Stimulated activated CD8-positive, alpha-beta memory T cell treated with anti-CD3 and anti-CD28 coated beads, Interleukin-15, amount 100 ng/mL, for 48 hours (primary cell): ENCODE results near the gene TSHZ3.

Experiments
- DNase-seq, 2 donors: peaks; one replicate each; pipeline ENCODE4 v3.0.0-alpha.2; 2020; ENCODE audit warnings: low read depth in 2 of 2

TSHZ3 gene

GRCh38 chr19:31313291-31314030, 35.8 kb downstream of the TSHZ3 start:
- DNase-seq: no peak

DNA sequence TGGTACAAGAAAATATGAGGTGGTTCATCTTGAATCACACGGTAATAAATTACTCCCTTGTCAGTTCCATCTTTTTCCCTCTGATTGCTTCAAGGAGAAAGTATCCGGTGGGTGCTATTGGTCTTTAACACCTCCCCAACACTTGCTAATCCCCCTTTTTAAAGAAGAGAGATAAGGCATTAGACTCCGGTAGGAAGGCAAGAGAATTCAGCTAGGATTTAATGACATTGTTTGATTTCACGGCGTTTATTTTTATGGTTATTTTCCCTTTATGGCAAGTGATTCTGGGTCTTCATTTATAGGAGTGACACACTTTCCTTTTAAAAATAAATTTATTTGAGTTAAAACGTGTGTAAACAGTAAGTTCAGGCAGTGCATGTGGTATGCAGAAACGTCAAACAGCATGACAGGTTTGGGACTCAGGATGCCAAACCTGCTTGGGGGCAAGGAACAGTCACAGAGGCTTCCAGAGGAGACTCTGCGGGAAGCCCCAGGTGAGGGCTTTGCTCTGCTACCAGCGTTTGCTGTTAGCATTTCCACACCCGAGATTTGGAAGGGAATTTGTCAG, 36.5 kb downstream of the TSHZ3 start:
- no peak for DNase-seq

DNA sequence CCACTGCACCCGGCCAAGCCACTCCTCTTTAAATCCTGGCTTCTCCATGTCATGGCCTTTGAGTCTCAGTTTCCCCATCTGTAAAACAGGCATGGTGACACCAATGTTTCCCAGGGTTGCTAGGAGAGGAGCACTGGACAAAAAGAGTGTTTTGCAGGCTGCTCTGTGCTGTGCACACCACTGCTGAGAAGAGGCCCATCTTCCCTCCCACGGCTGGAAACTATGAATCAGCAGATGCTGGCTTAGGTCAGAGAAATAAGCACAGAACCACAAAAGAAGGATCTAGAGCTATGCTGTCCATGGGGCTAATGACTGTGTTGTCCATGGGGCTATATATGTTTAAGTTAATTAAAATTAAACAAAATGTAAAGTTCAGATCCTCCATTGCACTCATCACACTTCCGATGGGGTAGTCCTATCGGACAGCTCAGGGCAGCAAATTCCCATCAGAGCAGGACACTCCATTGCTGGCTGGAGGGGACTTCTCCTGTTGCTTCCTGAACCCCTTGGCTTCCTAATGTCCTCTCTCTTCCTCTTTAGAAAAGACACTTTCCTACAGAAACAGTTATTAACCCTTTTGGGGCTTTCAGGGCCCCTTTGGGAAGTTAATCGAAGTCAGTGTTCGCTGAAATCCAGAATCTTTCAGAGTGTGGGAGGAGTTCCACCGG, 37.1 kb downstream of the TSHZ3 start:
- peak; percentile 15 to 30 for DNase-seq

GRCh38 chr19:31310432-31311133, 38.7 kb downstream of the TSHZ3 start:
- no peak for DNase-seq

GRCh38 chr19:31308781-31309180, 40.5 kb downstream of the TSHZ3 start:
- DNase-seq: no peak

GRCh38 chr19:31307071-31307669, 42.1 kb downstream of the TSHZ3 start:
- DNase-seq: no peak

DNA sequence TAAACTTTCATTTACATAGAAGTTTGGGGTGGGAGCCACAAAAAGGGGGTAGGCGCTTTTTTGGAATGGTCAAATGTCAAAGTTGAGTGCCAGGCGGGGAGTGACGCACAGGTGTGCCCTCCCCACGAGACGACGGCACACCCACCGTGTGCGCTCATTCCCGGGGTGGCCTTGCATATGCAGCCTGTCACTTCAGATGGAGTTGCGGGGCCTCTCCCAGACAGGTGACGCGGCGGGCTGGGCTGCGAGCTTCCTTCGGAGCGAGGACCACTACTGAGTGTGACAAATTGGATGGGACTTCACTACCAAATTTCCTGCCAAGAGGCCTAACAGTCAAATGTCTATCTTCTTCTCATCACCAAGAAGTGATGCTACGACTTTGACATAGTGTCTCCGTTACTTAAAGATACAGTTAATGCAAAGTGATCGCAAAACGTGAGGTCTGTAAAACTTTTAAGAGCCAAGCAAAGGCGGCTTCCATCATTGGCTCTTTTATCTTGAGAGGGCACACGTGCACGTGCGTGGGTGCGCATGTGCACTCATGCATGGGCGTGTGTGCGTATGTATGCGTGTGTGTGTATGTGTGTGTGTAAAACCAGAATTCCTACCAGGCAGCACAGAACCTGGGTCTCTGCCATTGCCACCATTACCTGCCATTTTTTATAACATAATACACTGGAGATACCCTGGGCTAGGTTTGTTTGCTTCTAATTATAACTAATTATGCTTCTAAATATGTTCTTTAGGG, 43.1 kb downstream of the TSHZ3 start:
- DNase-seq: no peak

- no peak for DNase-seq
Measured at GRCh38 chr19:31304831-31305312, 44.4 kb downstream of the TSHZ3 start.

DNA sequence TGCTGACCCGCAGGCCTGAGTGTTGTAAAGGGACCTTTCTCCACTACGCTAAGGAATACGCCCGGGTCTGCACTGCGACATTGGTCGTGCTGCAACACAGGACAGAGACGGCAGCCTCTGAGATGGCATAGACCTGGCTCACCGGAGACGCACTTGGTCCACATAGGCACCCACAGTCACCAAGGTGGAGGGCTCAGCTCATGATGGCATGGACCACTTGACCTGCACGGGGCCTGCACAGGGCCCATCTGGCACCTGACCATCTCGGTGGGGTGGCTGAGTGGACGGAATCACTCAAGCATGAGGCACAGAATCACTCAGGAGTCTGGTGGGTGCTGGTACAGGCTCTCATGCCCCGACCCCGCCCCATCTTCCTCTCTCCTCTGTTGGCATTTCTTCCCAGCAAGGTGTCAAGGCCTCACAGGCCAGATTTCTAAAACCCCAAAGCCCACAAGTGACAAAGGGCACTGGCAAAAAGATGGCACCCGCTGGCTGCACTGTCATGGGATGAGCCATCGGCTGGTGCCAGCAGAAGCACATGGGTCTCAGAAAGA, 45.9 kb downstream of the TSHZ3 start:
- DNase-seq: no peak

GRCh38 chr19:31301306-31301980, 47.8 kb downstream of the TSHZ3 start:
- DNase-seq: no peak

DNA sequence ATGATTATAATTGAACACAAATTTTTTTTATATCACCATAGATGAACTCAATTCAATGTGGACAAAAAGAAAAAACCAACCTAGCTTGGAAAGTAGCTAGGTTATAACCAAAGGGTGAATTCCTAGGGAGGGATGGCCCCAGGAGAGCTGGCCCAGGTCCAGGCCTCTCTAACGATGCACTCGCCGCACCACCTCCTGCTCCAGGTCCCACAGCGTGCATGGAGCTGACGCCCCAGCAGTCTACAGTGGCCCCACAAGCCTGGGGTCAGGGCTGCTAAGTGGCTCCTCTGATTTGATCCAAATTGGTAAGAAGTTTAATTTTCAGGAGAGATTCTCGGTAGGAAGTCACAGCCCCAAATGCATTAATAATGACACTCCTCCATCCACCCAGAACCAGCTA, 48.8 kb downstream of the TSHZ3 start:
- no peak for DNase-seq

DNA sequence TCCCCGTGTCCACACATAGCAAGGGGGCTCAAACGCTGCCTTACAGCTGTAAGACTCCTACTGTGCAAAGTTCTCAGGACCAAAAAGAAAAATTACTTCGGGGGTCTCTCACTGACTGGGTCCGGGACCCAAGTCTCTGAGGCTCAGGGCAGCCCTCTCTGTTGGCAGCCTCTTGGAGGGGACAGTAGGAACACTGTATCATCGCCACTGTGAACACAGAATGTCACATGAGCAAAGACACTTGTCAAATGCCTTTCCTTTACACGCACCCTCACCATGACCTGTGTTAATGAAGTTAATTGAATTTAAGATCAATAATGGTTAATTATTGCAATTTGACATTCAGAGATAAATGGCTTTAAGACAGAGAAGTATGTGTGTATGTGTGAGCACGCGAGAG, 49.6 kb downstream of the TSHZ3 start:
- DNase-seq: no peak

- DNase-seq: no peak
Measured at GRCh38 chr19:31297991-31298390, 51.2 kb downstream of the TSHZ3 start.

DNA sequence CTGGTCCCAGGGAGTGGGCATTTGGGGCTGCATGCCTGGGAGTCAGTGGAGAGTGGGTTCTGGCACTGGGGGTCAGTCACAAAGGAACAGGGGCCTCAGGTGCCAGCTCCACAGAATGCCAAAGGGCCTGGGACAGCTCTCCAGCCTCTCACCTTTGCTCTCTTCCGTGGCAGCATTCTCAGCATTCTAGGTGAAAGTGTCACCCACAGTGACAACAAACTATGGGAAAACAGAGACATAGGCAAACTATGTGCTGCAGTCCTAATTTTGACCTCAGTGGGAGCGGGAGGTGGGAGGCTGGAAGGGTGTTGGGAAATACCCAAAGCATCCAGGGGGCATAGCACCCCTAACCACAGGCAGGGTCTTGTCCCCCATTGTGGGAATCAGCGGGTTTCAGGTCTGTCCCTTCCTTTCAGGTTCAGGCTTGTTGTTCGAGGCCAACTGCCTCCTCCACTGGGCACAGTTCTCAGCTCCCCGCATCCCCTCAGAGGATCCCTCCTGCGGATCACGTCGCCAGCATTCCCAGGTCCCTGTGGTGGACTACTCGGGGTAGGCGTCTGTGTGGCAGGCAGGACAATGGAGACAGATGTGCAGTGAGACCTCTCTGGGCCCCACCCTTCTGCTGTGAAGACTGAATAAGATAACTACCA, 52.4 kb downstream of the TSHZ3 start:
- no peak for DNase-seq

GRCh38 chr19:31294189-31294588, 55.0 kb downstream of the TSHZ3 start:
- no peak for DNase-seq

GRCh38 chr19:31292639-31293185, 56.5 kb downstream of the TSHZ3 start:
- DNase-seq: no peak

DNA sequence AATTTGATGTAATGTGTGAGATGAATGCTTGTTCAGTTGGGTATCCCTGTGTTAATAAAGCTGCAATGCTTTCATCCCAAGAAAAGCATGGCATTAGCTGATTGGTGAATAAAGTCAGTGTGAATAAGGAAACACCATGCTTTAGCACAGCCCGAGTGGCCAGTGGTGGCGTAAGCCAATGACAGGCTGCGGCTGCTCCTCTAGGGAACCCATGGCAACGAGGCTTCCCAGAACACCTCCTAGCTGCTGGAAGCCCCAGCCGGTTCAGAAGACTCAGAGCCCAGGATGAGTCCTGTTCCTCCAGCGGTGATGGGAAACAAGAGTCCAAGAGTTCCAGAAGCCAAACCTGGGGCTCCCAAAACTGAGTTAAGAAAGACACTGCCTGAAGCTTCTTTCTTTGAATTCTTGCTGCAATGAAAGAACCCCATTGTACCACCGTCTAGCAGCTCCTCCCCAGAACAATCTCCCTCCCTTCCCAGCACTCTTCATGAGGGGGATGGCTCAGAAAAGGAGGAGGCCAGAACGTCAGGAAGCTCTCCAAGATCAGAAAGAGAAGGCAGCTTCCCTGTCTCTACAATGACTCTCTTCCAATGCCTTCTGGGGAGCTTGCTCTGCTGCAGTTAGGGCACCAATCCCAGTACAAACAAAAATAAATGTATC, 58.2 kb downstream of the TSHZ3 start:
- no peak for DNase-seq

GRCh38 chr19:31289976-31290375, 59.3 kb downstream of the TSHZ3 start:
- no peak for DNase-seq

DNA sequence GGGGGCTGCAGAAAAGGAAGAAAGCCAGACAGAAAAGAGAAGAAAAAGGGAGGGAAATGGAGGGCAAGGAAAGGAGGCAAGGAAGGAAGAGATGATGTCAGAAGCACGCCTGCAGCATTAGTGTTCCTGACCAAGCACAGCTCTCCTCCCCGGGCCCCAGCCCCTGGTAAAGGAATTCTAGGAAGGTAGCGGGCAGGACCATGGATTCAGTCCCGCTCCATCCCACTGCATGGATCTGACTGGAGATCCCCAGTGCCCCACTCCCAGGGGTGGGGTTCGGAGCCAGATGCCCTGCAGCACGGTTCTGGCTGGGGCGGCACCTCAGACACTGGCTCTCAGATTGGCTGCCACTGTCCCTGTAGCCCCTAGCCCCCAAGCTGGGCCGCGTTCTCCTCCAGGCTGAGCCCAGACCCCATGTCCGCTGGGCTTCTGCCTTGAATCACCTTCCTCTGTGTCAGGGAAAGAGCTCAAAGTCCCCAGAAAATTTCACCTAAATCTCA, 59.8 kb downstream of the TSHZ3 start:
- no peak for DNase-seq
